ENCODE data around the gene SLCO2A1.

SLCO2A1 gene

DNA sequence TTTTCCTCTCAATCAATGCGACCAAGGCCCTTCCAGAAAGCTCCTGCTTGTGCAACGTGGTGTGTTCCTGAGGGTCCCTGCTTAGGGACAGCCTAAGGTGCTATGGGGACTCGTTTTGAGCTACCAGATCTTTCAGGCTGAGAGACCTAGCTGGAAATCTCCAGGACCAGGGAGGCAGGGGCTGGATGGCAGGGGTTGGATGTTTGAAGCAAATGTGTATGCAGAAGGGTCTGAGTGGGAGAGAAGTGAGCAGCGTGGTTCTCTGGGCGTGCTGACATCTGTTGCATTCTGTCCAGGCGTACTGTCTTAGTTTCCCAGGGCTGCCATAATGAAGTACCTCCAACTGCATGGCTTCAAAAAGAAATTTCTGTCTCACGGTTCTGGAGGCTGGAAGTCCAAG, 31.7 kb upstream of the SLCO2A1 start:
- DNase-seq (ENCODE audit: low read depth in 2 of 3, low spot score in 2 of 3), result no peak

DNA sequence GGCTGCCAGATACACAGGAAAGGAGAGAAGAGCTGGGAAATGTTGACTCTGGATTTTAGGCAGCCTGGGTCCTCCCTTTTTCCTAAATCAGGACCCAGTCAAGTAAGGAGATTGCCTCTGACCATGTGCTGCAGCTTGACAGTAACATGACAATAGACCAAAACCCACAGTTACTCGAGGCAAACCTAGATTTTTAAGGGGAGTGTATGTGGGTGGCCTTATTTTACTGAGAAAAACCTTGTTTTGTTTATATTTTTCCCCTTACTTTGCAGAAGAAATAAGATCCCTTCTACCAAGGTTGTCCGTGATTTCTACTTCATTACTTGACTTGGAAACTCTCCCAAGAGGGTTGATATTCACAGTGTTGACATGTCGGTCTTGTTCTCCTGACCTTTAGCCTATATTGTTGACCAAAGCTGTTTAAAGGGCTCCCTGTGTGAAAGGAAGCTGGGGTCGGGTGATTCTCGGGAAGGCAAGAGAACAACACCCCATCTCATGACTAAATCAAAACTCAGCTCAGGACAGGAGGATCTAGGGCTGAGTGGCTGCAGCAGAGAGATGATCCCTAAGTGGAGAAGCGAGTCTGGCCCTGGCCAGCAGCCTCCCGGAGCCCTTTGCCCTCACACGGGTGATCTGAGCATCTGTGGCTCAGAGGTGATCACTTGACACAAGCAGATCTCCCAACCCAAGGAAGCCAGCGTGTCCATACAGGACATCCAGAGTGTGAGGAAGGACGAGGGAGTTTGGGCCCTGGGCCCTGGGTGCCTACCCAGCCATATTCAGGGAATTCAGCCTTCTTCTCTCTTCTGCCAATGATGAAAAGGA, 31.0 kb upstream of the SLCO2A1 start:
- no peak for DNase-seq (ENCODE audit: low read depth in 2 of 3, low spot score in 2 of 3)

DNA sequence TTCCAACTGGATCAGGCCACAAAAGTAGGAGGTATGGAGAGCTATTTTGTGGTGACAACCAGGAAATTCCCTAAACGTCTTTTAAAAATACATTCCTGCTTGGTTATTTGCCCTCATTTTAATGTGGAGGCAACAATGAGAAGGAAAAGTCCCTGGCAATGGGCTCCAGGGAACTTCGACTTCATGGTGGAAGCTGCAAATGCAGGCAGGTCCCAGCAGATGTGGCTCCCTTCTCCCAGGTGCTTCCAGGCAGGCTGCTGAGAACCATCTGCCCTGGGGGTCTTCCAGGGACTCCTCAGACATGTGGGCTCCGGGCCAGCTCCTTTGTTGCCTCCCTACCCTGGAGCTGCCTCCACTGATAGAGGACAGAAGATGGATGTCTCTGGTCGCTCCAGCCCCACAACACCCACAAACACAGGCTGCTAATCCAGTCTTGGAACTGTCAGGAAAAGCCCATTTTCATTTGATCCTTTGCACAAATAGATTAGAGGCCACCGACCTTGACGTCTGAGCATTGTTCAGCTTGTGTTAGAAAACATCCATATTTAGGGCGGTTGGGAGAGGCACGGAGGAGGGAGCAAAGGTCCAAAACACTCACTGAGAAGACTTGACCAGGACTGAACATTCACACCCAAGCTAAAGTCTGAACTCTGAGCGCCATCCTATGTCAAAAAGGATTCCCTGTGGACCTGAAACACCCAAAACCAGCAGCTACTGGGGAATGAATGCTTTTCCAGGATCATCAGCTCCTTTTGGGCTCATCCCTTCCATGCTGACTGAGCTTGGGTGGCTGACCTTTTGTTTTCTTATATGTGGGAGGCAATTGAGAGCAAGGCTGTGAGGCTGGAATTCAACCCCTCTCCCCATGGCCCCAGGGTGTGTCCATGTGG, 30.2 kb upstream of the SLCO2A1 start:
- DNase-seq (ENCODE audit: low read depth in 2 of 3, low spot score in 2 of 3), result no peak

DNA sequence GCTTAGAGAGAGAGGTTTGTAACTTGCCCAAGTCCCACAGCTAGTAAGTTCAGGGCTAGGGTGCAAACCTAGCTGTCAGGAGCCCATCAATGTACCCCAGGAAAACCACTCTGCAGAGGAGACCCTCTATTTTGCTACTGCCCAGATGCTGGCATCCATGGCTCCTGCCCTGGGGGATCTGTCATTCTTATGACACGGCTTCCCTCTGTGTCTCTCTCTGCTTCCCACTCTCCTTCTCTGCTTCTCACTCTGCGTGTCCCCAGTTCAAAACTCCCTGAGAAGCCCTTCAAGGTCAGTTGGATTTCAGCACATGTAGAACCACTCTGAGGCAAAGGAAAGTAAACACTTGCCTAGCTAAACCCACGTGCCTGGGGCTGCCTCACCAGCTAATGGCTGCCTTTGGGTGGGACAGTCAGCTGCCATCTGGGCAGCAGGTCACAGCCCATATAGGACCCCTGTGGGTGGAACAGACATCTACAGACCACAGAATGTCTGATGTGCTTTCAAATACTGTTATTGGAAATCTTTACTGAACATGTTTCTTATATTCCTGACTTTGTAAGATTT, 29.4 kb upstream of the SLCO2A1 start:
- no peak for DNase-seq (ENCODE audit: low read depth in 2 of 3, low spot score in 2 of 3)

DNA sequence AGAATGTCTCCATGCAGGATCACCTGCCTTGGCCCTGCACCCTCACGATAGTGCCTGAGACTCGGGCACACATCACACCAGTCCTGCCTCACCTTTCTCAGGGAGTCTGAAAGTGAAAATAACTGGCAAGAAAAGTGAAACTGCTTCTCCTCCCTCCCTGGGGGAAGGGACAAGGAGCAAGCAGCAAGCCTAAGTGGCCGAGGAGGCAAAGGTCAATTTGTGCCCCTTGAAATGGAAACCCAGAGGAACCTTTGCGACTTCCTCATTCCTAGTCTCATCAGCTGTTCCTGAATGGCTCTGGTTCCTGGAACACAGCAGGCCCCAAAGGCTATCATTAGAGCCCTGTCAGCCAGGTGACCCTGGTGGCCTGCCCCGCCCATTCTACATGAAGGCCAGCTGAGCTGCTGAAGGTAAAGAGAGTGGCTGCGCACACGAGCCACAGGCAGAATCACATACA, 28.0 kb upstream of the SLCO2A1 start:
- DNase-seq (ENCODE audit: low read depth in 2 of 3, low spot score in 2 of 3), result no peak

DNA sequence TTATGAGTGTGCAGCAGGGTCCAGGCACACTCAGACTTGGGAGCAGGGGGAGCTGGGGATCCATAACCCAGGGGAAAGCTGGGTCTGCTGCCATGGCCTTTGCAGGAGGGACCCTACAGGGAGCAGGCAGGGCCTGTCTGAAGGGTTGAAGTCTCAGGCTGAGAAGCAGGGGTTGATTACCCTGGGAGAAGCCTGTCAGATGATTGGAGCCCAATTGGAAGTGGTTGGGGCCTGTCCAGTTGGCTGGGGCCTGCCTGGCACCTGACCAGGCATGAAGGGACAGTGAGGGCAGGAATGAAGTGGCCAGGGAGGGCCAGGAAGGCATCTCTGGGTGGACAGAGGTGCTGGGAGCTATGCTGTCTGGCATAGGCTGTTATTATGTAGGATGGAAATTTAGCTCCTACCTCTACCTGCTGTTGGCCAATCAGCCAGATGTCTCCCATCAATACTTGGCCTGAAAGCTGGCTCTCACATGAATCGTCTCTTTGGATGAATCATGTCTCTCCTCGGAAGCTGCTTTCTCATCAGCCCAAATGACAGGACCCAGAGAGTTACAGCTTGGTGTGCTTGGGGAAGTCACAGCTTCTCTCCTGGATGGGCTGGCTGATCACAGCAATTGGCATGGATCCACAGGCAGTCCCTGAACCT, 27.4 kb upstream of the SLCO2A1 start:
- no peak for DNase-seq (ENCODE audit: low read depth in 2 of 3, low spot score in 2 of 3)

DNA sequence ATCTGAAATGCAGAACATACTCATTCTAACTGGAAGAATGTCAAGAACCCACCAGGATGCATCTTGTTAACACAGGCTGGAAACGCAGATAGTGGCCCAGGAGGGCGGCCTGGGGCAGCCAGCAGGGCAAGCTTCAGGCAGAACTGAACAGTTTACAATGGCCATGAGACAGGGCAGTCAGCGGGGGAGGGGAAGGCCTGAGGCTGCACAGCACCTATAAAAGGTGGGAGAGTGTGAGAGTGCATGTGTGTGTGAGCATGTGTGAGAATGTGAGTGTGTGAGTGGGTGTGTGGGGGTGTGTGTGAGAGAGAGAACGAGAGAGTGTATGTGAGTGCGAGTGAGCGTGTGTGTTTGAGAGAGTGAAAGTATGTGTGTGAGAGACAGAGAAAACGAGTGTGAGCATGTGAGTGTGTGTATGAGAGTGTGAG, 26.8 kb upstream of the SLCO2A1 start:
- no peak for DNase-seq (ENCODE audit: low read depth in 2 of 3, low spot score in 2 of 3)

DNA sequence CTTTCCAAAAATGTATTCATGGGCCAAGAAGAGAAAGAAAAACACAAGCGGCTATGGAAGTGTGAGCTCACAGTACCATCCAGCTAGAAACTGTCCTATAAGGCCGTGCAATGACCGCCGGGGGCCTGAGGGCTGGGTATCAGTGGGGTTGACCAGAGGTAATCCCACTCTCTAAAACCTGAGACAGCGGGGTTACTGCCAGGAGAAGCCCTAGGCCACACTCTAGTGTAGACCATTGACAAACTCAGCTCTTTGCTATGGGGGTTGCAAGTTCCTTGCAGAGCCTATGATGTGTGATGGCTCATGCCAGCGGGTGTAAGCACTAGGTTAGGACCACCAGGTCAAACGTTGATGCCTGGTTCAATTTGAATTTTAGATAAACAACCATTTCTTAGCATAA, 25.9 kb upstream of the SLCO2A1 start:
- no peak for DNase-seq (ENCODE audit: low read depth in 2 of 3, low spot score in 2 of 3)

DNA sequence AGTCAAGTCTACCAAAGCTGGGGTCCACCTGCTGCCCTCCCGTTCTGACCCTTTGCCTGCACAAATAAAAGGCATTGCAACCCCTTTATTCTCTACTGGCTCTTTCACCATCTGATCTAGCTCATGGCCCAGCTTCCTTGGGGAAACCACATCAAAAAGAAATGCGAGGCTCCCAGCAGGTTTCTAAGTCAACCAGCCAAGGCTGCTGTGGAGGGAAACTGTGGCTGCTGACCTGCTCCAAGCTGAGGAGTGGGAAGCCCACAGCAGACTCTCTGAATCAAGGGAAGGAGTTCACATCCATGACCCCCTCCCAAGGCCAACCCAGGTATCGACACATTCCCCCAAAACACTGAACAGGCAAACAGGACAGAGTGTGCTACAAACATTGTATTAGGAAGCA, 25.2 kb upstream of the SLCO2A1 start:
- no peak for DNase-seq (ENCODE audit: low read depth in 2 of 3, low spot score in 2 of 3)

DNA sequence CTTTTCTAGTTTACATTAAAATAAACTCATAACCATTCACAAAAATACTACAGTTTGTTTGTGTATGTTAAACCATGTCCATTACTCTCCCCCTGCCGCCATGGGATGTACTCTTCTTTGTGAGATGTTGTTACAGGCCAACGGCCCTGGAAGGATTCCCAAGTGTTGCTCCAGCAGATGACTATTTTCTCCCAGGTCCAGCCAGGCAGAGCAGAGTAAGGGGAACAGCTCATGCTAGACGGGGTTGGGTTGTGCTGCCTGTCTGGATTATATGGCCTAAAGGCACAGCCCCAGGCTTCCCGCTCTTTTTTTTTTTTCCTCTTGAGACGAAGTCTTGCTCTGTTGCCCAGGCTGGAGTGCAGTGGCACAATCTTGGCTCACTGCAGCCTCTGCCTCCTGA, 24.5 kb upstream of the SLCO2A1 start:
- no peak for DNase-seq (ENCODE audit: low read depth in 2 of 3, low spot score in 2 of 3)

DNA sequence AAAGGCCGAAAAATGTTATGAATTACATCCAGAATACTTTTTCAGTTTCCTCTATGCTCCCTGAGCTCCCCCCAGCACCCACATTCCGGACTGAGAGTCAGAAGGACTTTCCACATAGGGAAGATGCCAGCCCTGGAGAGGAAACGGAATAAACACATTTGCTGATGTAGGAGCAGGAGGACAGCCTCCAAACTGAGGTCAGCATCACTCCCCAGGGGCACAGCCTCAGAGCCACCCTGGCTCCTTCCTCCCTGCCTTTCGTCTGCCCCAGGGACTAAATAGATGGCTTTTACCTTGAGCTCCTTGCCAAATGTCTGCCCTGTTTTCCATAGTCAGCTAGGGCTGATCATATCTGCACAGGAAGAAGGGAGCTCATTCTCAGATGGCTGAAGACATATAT, 22.6 kb upstream of the SLCO2A1 start:
- no peak for DNase-seq (ENCODE audit: low read depth in 2 of 3, low spot score in 2 of 3)

DNA sequence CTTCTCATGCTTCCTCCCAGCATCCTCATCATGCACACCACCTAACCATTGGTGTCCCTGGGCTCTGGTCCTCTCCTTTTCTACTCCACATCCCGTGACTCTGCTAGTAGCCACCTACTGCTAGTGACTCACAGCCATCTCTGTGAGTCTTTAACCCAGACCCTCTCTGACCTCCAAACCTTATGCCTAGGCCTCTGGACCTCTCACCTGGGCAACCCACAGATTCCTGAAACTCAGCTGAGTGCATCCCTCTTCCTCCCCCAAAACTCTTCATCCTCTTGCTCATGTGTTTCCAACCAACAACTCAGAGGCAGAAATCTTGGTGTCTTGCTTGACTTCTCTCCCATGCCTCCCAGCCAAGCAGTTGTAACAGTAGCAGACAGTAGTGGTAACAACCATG, 20.0 kb upstream of the SLCO2A1 start:
- no peak for DNase-seq (ENCODE audit: low read depth in 2 of 3, low spot score in 2 of 3)

DNA sequence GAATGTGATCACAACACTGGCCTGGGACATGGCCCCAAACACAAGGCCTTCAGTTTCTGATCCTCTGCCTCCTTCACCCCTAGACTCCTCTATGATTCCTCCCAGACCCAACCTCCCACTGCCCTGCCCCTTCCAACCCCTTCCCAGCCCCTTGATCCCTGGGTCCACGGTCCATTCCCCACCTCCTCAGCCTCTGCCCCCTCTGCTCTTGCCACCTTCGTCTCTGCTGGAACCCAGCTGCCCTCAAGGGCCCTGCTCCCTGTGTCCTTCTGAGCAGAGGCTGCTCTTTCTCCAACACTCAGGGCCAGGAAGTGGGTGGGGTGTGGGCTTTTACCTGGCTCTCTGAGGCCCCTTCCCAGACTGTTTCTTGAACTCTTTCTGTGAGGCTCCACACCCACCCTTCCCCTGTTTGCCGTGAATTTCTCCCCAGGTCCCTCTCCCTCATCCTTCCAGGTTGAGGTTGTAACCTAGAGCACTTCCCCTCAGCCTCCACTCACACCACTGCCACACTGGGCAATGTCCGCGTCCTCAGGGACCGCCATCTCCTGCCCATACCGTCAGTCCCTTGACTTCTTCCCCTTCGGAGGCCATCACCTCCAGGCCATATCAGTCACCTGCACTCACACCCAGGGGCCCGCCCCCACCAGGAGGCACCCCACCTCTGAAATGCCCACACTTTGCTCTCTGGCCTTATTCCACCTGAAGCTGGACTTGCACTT, 18.7 kb upstream of the SLCO2A1 start:
- no peak for DNase-seq (ENCODE audit: low read depth in 2 of 3, low spot score in 2 of 3)

DNA sequence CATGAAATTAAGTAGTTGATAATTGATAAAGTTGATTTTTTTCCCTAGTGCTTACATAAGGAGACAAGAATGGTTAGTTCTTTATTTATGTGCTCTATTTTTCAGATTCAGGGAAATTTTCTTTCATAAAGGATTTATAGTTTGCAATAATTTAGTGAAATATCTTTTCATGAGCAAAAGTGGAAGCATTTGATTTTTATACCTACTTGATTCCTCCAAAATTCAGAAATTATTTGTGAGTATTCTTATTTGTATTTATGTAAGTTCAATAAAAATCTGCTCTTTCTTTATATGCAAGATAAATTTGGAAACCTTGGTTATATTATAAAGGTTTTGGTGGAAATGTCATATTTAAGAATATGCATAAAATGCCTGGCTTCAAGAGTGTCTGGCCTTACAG, 14.7 kb upstream of the SLCO2A1 start:
- DNase-seq (ENCODE audit: low read depth in 2 of 3, low spot score in 2 of 3), result no peak

DNA sequence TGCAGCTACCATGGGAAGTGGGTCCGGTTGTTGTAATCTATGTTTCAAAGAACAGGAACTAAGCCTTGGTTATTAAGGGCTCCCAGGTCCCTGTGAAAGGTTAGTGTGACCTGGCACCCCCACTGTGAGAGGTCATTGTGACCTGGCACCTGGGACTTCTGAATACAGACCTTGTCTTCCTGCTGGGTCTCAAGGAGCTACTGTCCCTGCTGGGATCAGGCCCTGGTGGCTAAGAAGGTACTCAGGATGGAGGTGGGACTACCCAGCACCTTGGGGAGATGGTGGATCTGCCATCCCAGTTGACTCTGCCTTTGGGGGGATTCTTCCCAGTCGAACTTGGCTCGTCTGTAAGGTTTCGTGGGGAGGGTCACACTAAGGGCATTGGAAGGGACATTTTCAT, 10.3 kb upstream of the SLCO2A1 start:
- DNase-seq (ENCODE audit: low read depth in 2 of 3, low spot score in 2 of 3), result no peak

DNA sequence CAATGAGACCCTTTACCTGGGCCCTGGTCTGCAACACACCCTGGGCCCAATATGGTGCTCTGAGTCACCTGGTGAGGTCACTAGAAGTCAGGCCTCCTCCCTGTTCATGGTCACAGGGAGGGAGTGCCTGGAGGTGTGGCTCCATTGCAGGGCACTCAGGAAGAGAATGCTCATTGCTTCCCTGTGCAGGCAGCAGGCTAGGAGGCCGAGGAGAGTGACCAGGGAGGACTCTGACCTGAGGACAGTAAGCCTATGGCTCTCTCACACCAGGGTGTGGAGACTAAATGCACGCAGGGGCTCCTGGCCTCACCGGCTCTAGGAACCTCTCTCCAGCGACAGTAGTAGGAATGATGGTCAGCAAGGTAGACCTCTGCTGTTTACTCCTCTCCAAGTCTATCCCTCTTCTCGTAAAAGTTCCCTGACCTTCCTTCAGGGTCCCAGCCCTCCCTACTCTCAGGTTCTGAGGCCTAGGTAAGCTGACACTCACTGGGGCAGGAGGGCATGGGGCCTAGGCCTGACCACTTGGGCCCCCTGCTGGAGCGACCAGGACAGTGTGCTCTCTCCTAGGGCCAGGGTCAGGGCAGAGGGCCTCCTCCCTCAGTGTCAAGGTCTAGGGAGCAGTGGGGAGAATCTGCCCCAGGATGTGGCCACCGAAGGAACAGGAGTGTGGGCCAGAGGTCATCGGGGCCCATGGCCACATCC, 9.6 kb upstream of the SLCO2A1 start:
- DNase-seq (ENCODE audit: low read depth in 2 of 3, low spot score in 2 of 3), result no peak

DNA sequence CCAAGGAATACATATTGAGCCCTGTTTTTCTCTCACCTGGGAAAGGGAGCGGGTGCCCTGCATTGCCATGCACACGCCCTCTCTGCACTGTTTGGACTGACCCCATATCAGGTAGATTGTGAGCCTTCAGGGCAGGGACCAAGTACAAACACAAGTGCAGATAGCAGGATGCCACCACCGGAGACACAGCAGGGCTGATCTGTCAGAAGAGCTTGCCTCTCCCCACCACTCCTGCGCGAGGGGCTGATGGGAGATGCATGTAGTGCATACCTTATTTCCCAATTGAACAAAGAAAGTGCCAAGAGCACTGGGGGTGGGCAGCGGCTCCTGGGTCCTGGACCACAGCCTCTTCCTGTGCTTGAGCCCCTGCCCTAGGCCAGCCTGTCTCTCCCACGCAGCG, 9.0 kb upstream of the SLCO2A1 start:
- DNase-seq (ENCODE audit: low read depth in 2 of 3, low spot score in 2 of 3), result no peak

DNA sequence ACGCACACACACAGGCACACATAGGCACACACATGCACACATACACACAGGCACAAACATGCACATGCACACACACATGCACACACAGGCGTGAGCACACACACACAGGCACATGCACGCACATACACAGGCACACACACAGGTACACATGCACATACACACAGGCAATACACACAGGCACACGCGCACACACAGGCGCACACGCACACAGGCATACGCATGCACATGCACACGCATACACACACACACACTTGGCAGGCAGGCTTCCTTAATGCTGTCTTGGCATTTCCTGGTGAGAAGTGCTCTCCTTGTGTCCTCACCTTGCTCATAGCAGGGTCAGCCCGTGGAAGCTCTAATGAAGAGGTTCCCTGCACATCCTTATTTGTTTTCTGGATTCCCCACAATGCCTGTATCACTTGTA, 8.4 kb upstream of the SLCO2A1 start:
- no peak for DNase-seq (ENCODE audit: low read depth in 2 of 3, low spot score in 2 of 3)

DNA sequence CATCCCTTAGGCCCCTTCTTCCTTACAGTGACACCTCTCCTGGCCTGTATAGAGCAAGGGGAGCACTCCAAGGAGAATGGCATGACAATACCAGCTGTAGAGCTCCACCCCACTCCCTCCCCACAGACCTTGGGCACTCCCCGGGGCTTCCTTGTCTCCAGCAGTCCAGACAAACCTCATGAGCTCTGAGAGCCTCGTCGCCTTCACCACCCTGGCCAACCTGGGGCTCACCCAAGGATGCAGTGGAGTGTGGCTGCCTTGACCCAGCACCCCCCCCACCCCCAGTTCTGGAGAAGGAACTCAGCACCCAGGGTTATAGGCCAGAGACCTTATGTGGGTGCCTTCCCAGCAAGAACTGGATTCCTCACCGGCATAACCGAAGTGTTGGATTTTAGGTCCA, 7.4 kb upstream of the SLCO2A1 start:
- DNase-seq (ENCODE audit: low read depth in 2 of 3, low spot score in 2 of 3), result no peak

DNA sequence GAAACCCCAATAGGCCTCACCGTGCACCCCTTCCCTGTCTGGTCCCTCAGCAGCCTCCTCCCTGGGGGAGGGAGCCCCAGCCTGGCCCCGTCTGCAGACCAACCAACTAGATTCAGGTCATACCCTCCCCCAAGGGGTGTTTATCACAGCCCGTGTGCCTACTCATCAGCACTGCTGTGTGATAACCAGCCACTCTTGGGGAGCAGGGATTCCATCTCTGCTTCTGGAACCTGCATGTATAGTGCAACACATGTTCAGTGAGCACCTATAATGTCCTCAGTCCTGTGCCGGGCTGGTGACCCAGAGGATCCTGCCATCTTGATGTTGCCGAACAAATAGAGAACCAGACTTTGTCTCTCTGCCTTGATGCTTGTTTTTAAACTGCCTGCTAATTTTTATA, 6.6 kb upstream of the SLCO2A1 start:
- no peak for DNase-seq (ENCODE audit: low read depth in 2 of 3, low spot score in 2 of 3)
